GM21528 (cell line): Measurements from ENCODE around the gene CDKL4.
"Not testable (repeated sequence)": the region's sequence is repeated elsewhere in the genome, so short reads cannot be mapped to it uniquely, and the experiment has no call there.

ENCODE experiments used
- ATAC-seq: cut with Tn5 transposase; IDR thresholded peaks from one replicate; pipeline ENCODE4 v1.9.1; 2021; ENCODE audit warnings: mild to moderate bottlenecking, moderate library complexity; ENCODE audit not compliant: unreplicated experiment, low FRiP score

CDKL4 gene

DNA sequence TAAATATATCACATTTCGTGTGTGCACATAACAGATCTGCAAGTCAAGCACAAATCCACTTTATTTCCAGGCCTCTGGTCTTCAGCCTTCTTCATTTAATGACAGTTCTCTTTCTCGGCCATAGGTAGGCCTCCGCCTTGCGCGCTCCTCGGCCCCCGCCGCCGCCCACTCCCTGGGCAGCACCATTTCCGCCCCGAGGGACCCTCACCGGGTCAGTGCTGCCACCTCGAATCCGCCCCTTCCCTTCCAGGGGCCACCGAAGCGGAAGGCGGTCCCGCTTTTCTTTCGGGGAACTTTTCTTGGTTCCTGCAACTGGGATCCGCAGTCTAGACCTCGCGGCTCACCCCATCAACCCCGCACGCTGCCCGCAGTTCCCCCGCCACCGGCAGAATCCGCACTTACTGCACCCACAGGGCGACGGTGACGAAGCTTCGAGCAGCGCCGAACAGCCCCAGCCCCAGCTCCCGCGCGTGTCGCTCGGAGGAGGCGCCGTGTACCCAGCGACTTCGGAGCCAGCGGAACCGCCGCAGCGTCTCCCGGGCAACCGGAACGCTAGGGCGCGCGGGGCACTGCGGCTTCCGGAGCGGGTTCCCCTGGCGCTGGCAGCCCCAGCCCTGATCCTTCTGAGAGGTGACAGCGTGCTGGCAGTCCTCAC lies at the start of gene CDKL4:
Gene CDKL4, minus strand, starts transcription at position 502 of the 655 bp plus-strand sequence.
- ATAC-seq, result no peak

DNA sequence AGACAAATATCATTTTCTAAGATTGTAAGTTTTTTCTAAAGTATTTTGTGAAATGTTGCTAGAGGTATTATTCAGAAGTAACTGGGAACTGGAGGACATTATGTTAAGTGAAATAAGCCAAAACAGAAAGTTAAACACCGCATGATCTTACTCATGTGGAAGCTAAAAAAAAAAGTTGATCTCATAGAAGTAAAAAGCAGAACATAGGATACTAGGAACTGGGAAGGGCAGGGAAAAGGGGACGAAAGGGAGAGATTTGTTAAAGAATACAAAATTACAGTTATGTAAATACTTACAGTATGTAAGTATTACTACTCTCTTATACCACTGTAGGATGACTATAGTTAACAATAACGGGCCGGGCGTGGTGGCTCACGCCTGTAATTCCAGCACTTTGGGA lies 46.7 kb upstream of the CDKL4 start:
- ATAC-seq, result no peak

DNA sequence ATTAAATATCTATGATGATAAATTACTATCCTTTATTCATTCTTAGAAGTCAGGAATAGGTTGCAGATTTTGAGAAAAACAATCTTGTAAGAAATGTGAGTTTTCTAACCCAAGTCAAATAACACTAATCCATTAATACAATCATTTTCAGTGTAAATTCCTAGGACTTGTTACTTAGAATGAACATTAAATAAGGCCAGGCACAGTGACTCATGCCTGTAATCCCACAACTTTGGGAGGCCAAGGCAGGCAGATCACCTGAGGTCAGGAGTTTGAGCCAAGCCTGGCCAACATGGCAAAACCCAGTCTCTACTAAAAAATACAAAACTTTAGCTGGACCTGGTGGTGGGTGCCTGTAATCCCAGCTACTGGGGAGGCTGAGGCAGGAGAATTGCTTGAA lies 45.8 kb upstream of the CDKL4 start:
- ATAC-seq, result no peak

DNA sequence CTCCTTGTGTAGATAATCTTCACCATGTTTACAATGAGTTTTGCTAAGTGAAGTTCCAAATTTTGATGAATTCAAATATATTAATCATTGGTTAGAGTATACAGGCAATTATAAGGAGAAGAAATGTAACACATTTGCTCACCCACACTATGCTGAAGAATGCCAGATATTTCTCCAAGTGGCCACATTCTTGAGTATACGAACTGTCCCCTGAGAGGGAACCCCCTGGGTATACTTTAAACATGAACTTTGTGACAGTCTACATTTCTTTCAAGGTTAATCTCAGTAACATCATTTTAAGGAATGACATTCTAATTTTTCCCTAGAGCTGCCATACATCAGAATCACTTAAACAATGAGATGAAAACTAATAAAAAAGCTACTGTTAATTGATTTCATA lies 39.8 kb upstream of the CDKL4 start:
- ATAC-seq, result no peak

DNA sequence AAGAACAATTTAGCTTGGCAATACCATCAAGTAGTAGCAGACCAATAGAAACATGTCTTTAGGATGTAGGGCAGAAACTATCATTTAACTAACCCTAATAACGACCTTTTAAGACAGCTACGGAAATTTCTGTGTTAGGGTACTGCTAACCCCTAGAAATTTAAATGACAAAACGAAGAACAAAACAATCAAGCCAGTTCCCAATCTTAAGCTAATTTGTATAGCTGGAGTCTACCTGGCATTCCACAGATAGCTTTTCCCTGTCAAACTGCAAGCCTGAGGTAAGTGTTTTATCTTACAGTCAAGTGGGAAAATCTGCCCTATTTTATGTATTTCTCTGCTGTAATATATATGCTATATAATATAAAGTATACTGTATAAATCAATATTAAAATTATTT lies 37.6 kb upstream of the CDKL4 start:
- ATAC-seq, result no peak

DNA sequence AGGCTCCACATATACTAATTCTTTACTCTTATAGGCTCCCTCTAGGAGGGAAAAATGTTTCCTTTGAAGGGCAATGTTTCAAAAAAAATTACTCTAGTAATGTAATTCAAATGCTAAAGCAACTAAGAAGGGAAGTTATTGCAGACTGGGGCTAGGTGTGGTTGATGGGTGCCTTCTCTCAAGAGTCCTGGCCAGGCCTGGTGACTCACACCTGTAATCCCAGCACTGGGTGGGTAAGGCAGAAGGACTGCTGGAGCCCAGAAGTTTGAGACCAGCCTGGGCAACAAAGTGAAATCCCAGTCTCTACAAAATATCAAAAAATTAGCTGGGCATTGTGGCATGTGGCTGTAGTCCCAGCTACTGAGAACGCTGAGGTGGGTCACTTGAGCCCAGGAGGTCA lies 31.2 kb upstream of the CDKL4 start:
- ATAC-seq, result no peak

DNA sequence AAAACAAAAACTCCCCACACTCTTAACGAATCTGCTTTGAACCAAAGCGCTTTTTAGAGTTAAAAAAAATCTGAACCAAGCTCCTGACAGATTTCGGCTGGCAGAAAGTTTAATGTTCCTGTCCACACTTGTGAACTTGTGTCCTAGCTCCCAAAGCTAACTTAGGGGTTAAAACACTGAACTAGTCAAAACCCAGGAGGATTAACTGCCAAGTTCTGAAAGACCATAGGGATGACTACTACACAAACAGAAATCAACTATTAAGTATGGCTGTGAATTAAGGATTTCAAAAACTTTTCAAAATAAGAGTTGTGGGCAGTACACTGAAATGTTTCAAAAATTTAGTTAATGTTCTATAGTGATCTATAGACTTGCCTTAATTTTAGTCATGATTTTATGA lies 26.2 kb upstream of the CDKL4 start:
- ATAC-seq, result no peak

DNA sequence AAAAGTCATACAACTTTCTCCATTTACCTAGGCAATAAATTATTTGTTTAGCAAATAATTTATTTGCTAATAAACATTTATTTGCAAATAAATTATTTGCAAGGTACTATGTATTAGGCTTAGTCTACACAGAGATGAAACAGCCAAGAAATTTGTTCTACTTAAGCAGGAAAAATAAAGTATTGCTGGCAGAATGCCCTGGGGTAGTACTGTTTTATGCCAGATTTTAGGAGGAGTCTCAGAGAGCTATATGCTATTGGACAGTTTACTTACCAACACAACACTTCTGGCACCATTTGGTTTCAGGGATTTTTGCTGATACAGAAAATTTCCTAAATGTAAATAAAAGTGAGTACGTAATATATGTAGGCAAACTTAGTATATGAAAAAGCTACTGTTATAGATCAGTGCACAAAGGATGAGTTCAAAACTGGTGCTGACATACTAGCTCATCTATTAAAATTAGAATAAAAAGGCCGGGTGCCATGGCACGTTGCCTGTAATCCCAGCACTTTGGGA lies 23.2 kb upstream of the CDKL4 start:
- ATAC-seq, result no peak

DNA sequence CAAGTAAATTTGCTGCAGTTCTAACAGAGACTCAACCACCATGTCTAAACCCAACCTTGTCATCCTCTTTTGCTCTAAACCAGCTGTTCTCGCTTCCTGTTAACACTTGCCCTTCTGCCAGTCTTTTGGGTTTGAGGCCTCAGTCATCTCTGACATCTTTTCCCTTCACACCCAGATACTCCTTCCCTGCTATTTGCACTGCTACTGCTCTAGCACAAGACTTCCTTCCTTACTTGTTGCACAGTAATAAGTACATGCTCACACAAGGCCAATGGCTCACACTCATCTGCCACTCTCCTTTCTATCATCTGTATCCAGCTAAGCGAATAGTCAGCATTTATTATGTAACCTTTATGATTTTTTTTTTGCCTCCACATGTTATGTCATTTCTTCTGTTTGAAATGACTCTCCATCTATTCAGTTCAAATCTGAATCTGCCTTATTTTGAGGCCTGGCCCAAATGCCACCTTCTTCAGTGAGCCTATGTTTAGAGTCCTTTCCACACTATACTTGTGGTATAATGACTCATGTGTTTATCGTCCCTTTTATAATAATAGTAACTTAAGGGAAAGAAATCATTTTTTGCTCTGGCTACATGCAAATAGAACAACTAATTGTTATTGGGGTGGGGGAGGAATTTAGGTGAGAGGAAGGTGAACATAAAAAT lies 22.5 kb upstream of the CDKL4 start:
- peak; percentile 80 for ATAC-seq

DNA sequence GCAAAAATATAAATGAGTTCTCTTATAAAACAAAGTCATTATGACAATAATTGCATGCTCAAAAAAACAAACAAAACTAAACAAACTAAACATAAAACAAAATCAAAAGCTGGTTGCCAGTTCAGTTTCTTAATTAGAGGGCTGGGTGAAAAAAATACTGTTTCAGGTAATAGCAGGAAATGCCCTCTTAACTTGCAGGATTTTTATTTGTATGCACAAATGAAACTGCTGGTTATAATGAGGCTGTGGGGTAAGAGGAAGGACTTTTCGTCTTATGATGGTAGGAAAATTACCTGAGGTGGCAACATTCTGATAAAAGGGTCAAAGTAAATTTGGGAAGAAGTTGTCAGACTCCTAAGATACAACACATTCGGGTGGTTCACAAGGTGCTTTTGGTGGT lies 21.5 kb upstream of the CDKL4 start:
- ATAC-seq, result no peak

DNA sequence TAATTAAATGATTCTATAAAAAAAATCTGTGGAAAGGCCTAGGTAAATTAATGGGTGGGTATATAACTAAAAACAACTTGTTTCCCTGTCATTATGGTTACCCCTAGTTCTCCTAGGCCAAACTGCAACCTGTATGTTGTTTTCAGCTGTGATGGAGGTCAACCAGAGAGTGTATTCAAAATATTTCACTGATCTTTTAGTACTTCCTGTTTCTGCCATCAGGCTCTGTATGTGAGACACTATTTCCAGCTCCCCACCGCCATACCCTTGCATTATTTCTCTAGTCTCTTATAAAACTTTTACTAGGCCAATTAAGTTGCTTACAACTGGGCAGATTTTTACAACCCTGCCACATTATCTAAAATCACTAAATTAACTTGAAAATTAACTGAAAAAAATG lies 21.0 kb upstream of the CDKL4 start:
- peak; percentile 74 for ATAC-seq

DNA sequence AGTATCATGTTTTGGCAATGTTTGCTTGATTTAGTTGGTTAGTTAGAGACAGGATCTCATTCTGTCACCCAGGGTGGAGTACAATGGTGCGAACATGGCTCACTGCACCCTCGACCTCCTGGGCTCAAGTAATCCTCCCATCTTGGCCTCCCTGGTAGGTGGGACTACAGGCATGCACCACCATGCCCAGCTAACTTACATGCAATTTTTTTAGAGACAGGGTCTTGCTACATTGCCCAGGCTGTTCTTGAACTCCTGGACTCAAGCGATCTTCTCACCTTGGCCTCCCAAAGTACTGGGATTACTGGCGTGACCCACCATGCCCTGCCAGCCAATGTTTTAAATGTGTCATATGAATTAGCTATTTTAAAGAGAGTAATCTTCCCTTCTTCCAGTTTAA lies 16.3 kb upstream of the CDKL4 start:
- ATAC-seq, result no peak

DNA sequence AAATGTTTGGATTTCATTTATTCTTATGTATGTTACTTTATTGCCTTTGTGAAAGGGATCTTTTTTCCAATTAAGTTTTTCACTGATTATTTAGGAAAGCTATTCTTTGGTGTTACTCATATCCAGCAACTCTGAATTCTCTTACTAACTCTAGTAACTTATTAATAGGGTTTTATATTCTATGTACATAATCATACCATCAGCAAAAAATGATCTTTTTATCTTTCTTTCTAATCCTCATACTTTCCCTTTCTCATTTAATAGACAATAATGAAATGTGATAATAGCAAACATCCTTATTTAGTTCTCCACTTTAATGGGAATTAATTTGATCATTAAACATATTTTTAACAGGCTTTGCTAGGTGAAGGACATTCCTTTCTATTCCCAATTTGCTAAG lies 12.3 kb upstream of the CDKL4 start:
- no peak for ATAC-seq

DNA sequence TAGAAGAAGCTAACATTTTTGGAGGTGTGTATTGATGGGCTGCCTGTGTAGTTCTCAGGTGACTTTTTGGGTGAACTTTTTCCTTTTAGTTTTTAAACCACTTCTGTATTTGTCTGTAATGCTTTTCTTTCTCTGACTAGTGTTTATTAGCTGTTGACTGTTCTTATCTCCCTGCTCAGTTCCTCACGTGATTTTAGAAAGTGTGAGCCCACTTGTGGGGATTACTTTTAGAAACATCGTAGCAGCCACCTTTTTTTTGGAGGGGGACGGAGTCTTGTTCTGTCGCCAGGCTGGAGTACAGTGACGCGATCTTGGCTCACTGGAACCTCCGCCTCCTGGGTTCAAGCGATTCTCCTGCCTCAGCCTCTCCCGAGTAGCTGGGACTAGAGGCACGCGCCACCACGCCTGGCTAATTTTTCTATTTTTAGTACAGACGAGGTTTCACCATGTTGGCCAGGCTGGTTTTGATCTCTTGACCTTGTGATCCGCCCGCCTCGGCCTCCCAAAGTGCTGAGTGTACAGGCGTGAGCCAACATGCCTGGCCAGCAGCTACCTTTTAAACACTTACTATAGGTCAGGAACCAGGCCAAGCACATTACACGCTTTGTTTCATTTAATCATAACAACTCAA lies 9.2 kb upstream of the CDKL4 start:
- ATAC-seq, result no peak

DNA sequence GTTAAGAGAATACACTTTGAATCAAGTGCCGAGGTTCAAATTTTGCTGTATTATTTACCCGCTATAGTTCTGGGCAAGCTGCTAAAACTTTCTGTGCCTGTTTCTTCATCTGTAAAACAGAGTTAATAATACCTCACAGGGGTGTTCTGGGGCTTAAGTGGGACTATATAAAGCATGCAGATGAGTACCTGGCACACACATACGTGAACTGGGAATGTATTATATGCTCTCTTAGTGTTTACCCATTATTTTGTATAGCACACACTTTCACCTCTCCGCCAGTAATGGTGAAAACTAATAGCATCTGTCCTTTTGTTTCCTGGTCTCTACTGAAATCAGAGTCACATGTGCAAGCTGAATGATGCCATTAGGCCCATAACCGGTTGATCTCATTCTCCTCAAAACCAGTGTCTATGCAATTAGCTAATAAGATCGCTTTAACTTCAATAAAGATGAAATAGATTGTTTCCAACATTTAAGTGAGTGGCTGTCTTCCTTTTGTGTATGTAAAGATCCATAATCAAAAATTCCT lies 3.8 kb upstream of the CDKL4 start:
- no peak for ATAC-seq

DNA sequence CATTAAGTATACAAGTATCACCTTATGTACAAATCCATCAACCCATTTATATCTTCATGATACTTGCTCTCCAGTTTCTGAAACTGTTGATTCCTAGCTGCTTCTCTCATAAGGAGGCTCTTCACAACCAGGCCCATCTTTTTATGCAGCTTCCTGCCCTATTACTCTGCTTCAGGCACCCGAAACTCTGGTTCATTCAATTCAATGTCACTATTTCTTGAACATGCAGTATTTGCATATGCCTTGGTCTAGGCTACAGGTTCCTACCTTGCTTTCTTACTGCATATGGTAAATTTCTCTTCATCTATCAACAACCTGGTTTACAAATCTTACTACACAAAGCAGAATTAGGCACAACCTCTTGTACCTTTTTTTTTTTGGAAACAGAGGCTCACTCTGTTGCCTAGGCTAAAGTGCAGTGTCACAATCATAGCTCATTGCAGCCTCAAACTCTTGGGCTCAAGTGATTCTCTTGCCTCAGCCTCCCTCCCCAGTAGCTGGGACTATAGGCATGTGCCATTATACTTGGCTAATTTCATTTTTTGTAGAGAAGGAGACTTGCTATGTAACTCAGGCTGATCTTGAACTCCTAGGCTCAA lies 2.7 kb upstream of the CDKL4 start:
- no peak for ATAC-seq

DNA sequence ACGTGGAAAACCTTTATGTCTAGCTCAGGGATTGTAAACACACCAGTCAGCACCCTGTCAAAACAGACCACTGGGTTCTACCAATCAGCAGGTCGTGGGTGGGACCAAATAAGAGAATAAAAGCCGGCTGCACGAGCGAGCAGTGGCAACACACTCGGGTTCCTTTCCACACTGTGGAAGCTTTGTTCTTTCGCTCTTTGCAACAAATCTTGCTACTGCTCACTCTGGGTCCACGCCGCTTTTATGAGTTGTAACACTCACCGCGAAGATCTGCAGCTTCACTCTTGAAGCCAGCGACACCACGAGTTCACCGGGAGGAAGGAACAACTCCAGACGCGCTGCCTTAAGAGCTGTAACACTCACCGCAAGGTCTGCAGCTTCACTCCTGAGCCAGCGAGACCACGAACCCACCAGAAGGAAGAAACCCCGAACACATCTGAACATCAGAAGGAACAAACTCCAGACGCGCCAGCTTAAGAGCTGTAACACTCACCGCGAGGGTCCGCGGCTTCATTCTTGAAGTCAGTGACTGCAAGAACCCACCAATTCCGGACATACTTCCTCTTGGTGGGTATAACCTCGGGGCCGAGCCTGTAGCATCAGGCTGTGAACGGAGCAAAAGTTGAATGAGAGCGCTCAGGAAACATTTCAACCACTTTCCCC lies 1.3 kb upstream of the CDKL4 start:
- not testable (repeated sequence) for ATAC-seq

DNA sequence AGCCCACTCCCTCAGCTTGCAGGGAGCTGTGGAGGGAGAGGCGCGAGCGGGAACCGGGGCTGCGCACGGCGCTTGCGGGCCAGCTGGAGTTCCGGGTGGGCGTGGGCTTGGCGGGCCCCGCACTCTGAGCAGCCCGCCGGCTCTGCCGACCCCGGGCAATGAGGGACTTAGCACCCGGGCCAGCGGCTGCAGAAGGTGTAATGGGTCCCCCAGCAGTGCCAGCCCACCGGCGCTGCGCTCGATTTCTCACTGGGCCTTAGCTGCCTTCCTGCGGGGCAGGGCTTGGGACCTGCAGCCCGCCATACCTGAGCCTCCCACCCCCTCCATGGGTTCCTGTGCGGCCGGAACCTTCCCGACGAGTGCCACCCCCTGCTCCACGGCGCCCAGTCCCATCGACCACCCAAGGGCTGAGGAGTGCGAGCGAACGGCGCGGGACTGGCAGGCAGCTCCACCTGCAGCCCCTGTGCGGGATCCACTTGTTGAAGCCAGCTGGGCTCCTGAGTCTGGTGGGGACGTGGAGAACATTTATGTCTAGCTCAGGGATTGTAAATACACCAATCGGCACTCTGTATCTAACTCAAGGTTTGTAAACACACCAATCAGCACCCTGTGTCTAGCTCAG lies 582 bp upstream of the CDKL4 start:
- ATAC-seq, result not testable (repeated sequence)

DNA sequence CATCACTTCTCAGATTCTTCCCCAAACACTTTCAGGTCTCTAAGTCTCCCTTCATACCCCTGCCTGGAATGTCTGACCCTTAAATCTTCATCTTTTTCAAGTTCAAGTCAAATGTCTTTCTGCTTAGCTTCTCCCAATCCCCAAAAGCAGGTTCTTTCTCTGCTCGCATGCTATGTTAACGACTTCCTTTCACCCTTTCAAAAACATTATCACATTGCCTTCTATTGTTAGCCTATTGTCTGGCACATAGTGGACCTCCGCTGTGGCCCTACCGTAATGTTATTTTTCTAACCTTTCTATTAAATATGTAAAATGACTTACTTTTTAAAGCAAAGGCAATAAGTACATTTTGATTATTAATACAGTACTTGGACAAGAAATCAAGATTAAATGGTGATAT lies 2.2 kb downstream of the CDKL4 start:
- ATAC-seq, result no peak

DNA sequence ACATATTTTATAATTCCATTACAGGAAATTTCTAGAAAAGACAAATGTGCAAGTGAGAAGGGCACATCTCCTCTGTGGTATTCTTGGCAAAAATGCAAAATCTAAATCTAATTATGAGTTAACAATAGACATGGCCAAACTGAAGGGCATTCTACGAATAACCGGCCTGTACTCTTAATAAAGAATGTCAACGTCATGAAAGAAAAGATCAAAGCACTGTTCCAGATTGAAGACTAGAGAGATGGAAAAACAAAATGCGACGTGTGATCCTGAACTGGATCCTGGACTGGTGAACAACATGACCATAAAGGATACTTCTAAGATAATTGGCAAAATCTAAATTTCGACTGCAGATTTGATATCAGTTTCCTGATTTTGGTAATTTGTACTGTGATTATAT lies 3.0 kb downstream of the CDKL4 start:
- no peak for ATAC-seq
